ENCODE measurements around the gene RAB7A. TPM values are rescaled to one million over a fixed set of nuclear protein-coding genes. Genes with fewer than 3 reads are reported as not detected.

The RAB7A gene
- total RNA-seq, 1 experiment from 2014 or later = 233 TPM

DNA sequence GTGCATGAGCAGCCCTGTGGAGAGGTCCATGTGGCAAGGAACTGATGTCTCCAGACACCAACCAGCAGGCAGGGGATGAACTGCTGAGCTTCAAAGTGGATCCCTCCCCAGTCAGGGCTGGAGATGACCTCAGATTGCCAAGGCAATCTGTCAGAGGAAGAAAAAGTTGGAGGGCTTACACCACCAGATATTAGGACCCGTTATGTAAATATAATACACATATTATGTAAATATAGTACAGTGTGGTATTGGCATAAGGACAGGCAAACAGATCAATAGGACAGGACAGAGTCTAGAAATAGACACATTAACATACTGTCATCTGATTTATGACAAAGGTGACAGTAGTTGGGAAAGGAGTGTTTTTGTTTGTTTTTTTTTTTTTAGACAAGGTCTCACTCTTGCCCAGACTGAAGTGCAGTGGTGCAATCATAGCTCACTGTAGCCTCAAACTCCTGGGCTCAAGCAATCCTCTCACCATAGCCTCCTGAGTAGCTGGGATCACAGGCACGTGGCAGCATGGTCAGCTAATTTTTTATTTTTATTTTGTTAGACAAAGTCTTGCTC is 18.0 kb upstream of the RAB7A start:
- H3K4me2 ChIP-seq (ENCODE audit: low read length) = no peak overlapping the region
- CTCF ChIA-PET = no interaction called here
- no peak overlapping the region for H2AFZ ChIP-seq (ENCODE audit: low read depth, low read length, poor library complexity, severe bottlenecking)
- no peaks in the 10 kb centered on the region for H4K20me1 ChIP-seq (ENCODE audit: insufficient read depth)
- ATAC-seq (no peak), DNase-seq (ENCODE audit: low read depth, low spot score) (no peak)
- RAD21 ChIA-PET (ENCODE audit: low non-redundant PET in 1 of 2, low total read pairs in 2 of 2, uncharacterized antibody in 2 of 2, unreplicated experiment in 2 of 2) = interaction anchor here in 1 of 2 experiments (0.6 kb wide), 1 partner anchor 53 kb away, joined by 3 read pairs; no protein-coding TSS in a partner anchor
- no peaks in the 10 kb centered on the region for H3K27me3 ChIP-seq (ENCODE audit: insufficient read depth, low read length)
- H3K36me3 ChIP-seq (ENCODE audit: control insufficient read depth in 1 of 2, insufficient read depth in 2 of 2, low read length in 2 of 2) = no peaks in the 10 kb centered on the region
- H3K9me2 ChIP-seq (ENCODE audit: insufficient read depth) = no peaks in the 10 kb centered on the region
- H3K4me3 ChIP-seq (replicated peaks in 1 of 2; ENCODE audit: low read depth in 1 of 2, low read length in 2 of 2) = no peak overlapping the region
- H3K9ac ChIP-seq (ENCODE audit: low read length) = no peak overlapping the region
- TF ChIP-seq SIN3A (IDR thresholded peaks at IDR 0.05; ENCODE audit: low read depth) (no peak), ZNF274 (IDR thresholded peaks at IDR 0.05; ENCODE audit: low read depth, low read length) (no peak), CEBPB (IDR thresholded peaks at IDR 0.05; ENCODE audit: low read depth) (no peak), ELF1 (IDR thresholded peaks at IDR 0.05; ENCODE audit: borderline replicate concordance, low read depth) (no peak), RAD21 (IDR thresholded peaks at IDR 0.05; ENCODE audit: low read depth) (no peak), SP1 (IDR thresholded peaks at IDR 0.05; ENCODE audit: low read depth) (no peak), SRF (IDR thresholded peaks at IDR 0.05; ENCODE audit: low read depth) (no peak), ATF3 (IDR thresholded peaks at IDR 0.05) (no peak), JUND (IDR thresholded peaks at IDR 0.05) (no peak), ZFX (IDR thresholded peaks at IDR 0.05) (no peak)
- POLR2A ChIA-PET = no interaction called here
- intact Hi-C loops (cut with micrococcal nuclease) = no loop called here
- H3K9me3 ChIP-seq (ENCODE audit: control insufficient read depth in 1 of 2, insufficient read depth in 1 of 2, low read depth in 1 of 2, low read length in 2 of 2) = no peaks in the 10 kb centered on the region
- BruUV-seq (replicated peaks) = no TSS peak
- no peaks in the 10 kb centered on the region for H3K79me2 ChIP-seq (ENCODE audit: insufficient read depth, low read length)
- H3K4me1 ChIP-seq (ENCODE audit: control insufficient read depth in 1 of 2, insufficient read depth in 2 of 2, low read length in 2 of 2) = no peaks in the 10 kb centered on the region; a peak in 1 of 4 replicates
- no peak overlapping the region for H3K27ac ChIP-seq (ENCODE audit: low read depth, low read length)

DNA sequence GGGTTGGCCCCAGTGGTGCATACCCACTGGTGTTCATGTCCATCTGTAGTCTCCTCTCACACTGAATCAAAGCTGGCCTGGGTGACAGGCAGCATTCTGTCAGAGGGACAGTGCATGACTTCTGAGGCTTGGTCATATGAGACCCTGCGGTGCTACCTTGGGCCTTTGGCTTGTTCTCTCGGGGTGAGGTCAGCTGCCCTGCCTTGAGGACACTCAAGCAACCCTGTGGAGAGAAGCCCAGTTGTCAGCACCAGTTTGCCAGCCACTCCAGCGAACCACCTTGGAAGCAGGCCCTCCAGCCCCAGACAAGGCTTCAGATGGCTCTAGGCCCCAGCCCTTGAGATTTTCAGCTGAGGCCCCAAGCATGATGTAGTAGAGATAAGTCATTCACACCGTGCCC is 16.9 kb upstream of the RAB7A start:
- H3K9me3 ChIP-seq (ENCODE audit: control insufficient read depth in 1 of 2, insufficient read depth in 1 of 2, low read depth in 1 of 2, low read length in 2 of 2) = no peaks in the 10 kb centered on the region
- H3K27ac ChIP-seq (ENCODE audit: low read depth, low read length) = no peak overlapping the region
- H3K4me3 ChIP-seq (replicated peaks in 1 of 2; ENCODE audit: low read depth in 1 of 2, low read length in 2 of 2) = no peak overlapping the region
- H3K36me3 ChIP-seq (ENCODE audit: control insufficient read depth in 1 of 2, insufficient read depth in 2 of 2, low read length in 2 of 2) = no peaks in the 10 kb centered on the region
- no peaks in the 10 kb centered on the region for H3K9me2 ChIP-seq (ENCODE audit: insufficient read depth)
- RAD21 ChIA-PET (ENCODE audit: low non-redundant PET in 1 of 2, low total read pairs in 2 of 2, uncharacterized antibody in 2 of 2, unreplicated experiment in 2 of 2) = no interaction called here
- H3K4me1 ChIP-seq (ENCODE audit: control insufficient read depth in 1 of 2, insufficient read depth in 2 of 2, low read length in 2 of 2) = no peaks in the 10 kb centered on the region; a peak in 1 of 4 replicates
- no peak overlapping the region for H3K4me2 ChIP-seq (ENCODE audit: low read length)
- BruUV-seq (replicated peaks) = no TSS peak
- DNase-seq (ENCODE audit: low read depth, low spot score) (no peak), ATAC-seq (no peak)
- H3K27me3 ChIP-seq (ENCODE audit: insufficient read depth, low read length) = no peaks in the 10 kb centered on the region
- no peak overlapping the region for H2AFZ ChIP-seq (ENCODE audit: low read depth, low read length, poor library complexity, severe bottlenecking)
- CTCF ChIA-PET = no interaction called here
- H4K20me1 ChIP-seq (ENCODE audit: insufficient read depth) = no peaks in the 10 kb centered on the region
- intact Hi-C loops (cut with micrococcal nuclease) = no loop called here
- H3K9ac ChIP-seq (ENCODE audit: low read length) = no peak overlapping the region
- no peaks in the 10 kb centered on the region for H3K79me2 ChIP-seq (ENCODE audit: insufficient read depth, low read length)
- POLR2A ChIA-PET = no interaction called here
- TF ChIP-seq FOSL1 (IDR thresholded peaks at IDR 0.05; ENCODE audit: low read depth) = no peak
- no peak for TF ChIP-seq SIN3A (IDR thresholded peaks at IDR 0.05; ENCODE audit: low read depth)
- TF ChIP-seq ZFX (IDR thresholded peaks at IDR 0.05) = no peak
- TF ChIP-seq POLR2A (IDR thresholded peaks at IDR 0.05; ENCODE audit: borderline replicate concordance, extremely low read depth, insufficient read depth, insufficient read length) = no peak
- no peak for TF ChIP-seq CBX3 (IDR thresholded peaks at IDR 0.05; ENCODE audit: low read depth)
- TF ChIP-seq, protein P1, sequence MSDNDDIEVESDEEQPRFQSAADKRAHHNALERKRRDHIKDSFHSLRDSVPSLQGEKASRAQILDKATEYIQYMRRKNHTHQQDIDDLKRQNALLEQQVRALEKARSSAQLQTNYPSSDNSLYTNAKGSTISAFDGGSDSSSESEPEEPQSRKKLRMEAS (IDR thresholded peaks at IDR 0.05) = no peak
- TF ChIP-seq CTCF (IDR thresholded peaks at IDR 0.05 in 2 of 3, conservative IDR thresholded peaks at IDR 0.05 in 1 of 3; ENCODE audit: borderline replicate concordance in 1 of 3, insufficient read depth in 1 of 3, low read depth in 2 of 3, low read length in 2 of 3) = no peak
- TF ChIP-seq EGR1 (IDR thresholded peaks at IDR 0.05; ENCODE audit: low read depth) = no peak
- TF ChIP-seq TCF7L2 (IDR thresholded peaks at IDR 0.05; ENCODE audit: borderline replicate concordance, extremely low read depth, insufficient read depth, insufficient read length) = no peak
- no peak for TF ChIP-seq ATF3 (IDR thresholded peaks at IDR 0.05)
- TF ChIP-seq EZH2phosphoT487 (IDR thresholded peaks at IDR 0.05; ENCODE audit: borderline replicate concordance) = no peak

All from HCT116 (cell line).